ENCODE results near the gene C1orf185. TPM values are rescaled to one million over a fixed set of nuclear protein-coding genes. Genes with fewer than 3 reads are reported as not detected.

C1orf185 gene
- total RNA-seq, 3 donors from 2014 or later: not detected

DNA sequence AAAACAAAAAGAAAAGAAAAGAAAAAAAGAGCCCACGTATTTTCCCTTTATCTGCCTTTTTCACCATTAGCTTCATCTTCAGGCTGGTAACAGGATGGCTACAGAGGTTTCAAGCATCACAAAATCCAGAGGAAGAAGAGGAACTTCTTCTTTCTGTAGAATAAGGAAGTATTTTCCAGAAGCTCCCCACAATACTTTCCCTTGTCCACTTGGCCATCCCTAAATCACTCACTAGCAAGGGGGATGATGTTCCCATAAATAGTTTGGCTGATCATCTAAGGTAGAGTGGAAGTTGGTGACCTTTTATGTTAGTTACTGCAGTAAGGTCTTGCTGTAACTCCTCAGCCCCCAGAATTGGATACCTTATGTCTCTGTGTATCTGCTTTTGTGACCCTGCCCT lies 88.9 kb downstream of the C1orf185 start:
- intact Hi-C loops (cut with DNase I, micrococcal nuclease): no loop called here
- no peak for ATAC-seq
- H3K4me1 ChIP-seq (ENCODE audit: low read depth): no peaks in the 10 kb centered on the region
- no peak overlapping the region for H3K4me3 ChIP-seq
- TF ChIP-seq, protein P1, sequence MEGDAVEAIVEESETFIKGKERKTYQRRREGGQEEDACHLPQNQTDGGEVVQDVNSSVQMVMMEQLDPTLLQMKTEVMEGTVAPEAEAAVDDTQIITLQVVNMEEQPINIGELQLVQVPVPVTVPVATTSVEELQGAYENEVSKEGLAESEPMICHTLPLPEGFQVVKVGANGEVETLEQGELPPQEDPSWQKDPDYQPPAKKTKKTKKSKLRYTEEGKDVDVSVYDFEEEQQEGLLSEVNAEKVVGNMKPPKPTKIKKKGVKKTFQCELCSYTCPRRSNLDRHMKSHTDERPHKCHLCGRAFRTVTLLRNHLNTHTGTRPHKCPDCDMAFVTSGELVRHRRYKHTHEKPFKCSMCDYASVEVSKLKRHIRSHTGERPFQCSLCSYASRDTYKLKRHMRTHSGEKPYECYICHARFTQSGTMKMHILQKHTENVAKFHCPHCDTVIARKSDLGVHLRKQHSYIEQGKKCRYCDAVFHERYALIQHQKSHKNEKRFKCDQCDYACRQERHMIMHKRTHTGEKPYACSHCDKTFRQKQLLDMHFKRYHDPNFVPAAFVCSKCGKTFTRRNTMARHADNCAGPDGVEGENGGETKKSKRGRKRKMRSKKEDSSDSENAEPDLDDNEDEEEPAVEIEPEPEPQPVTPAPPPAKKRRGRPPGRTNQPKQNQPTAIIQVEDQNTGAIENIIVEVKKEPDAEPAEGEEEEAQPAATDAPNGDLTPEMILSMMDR (IDR thresholded peaks at IDR 0.05): no peak
- no peaks in the 10 kb centered on the region for H3K9me3 ChIP-seq
- no peaks in the 10 kb centered on the region for H3K36me3 ChIP-seq (ENCODE audit: low read depth)
- DNase-seq: no peak

DNA sequence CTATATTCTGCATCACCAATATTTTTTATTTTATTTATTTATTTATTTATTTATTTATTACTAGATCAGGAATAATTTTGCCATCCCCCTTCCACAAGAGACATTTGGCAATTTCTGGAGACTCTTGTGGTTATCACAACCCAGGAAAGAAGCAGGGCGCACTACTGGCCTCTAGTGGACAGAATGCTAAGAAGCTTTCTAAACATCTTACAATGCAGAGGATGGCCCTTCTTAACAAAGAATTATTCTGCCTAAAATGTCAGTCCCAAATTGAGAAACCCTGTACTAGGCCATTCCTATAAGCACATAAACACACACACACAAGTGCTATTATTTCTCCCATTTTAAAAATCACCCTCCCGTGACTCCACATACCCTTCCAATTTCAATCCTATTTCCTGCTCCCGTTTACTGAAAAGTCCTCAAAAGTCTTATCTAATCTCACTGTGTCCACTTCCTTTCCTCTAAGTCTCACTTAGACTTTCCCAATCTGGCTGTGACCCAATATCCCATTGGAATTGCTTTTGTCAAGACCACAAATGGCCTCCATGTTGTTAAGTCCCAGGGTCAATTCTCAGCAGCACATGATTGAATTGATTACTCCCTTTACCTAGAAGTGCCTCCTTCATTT lies 90.3 kb downstream of the C1orf185 start:
- intact Hi-C loops (cut with DNase I, micrococcal nuclease): no loop called here
- H3K4me1 ChIP-seq (ENCODE audit: low read depth): no peaks in the 10 kb centered on the region
- no peaks in the 10 kb centered on the region for H3K36me3 ChIP-seq (ENCODE audit: low read depth)
- DNase-seq: peak in 1 of 3 donors; percentile 88
- H3K4me3 ChIP-seq: no peak overlapping the region
- TF ChIP-seq, protein P1 (IDR thresholded peaks at IDR 0.05): peak; percentile 70
- ATAC-seq: peak; percentile 70
- no peaks in the 10 kb centered on the region for H3K9me3 ChIP-seq

DNA sequence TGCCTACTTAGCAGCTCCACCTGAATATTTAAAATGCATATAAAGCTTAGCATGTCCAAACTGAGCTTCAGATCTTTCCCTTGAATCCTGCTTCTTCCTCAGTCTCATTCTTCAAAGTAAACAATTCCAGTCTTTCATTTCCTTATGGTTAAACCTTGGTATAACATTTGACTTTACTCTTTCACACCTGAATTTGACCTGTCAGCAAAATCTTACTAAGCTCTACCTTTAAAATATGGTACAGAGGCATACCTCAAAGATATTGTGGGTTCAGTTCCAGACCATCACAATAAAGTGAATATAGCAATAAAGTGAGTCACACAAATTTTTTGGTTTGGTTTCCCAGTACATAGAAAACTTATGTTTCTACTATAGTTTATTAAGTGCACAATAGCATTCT lies 91.5 kb downstream of the C1orf185 start:
- TF ChIP-seq, protein P1 (IDR thresholded peaks at IDR 0.05): no peak
- intact Hi-C loops (cut with DNase I, micrococcal nuclease): no loop called here
- Histone ChIP-seq H3K9me3 (no peaks in the 10 kb centered on the region), H3K4me3 (no peak overlapping the region), H3K4me1 (ENCODE audit: low read depth) (no peaks in the 10 kb centered on the region), H3K36me3 (ENCODE audit: low read depth) (no peaks in the 10 kb centered on the region)
- ATAC-seq (no peak), DNase-seq (no peak)

Small RNA genes within 50 kb of the gene (microRNA-seq; reads per million reads assigned to microRNA genes)
- gene MIR4421 (not detected), gene MIR6500 (not detected)

Other genes with a start within 250 kb of the C1orf185 start
- gene FAF1, start 142.0 kb upstream of the C1orf185 start, total RNA-seq: 10 to 100 TPM; 48.6 to 70.9 (median 57.7) TPM
- 10 to 100 TPM in 2 of 3 donors, 1 to 10 TPM in 1; 4.4 to 20.7 (median 14.8) TPM for gene CDKN2C, start 132.0 kb upstream of the C1orf185 start, total RNA-seq
- 100 to 1,000 TPM in 1 of 3 donors, 10 to 100 TPM in 2; 66.7 to 117 (median 84.7) TPM for gene RNF11, start 134.0 kb downstream of the C1orf185 start, total RNA-seq
- gene TTC39A, start 228.3 kb downstream of the C1orf185 start, total RNA-seq: 10 to 100 TPM; 32.3 to 95.1 (median 87.0) TPM